HPDE6-E6E7 (cell line): ENCODE data around the gene PYCR2.
"Not testable (repeated sequence)": the region's sequence is repeated elsewhere in the genome, so short reads cannot be mapped to it uniquely, and the experiment has no call there.

ENCODE experiments used
- DNase-seq: peaks from one replicate; pipeline ENCODE4 v3.0.0; 2011; ENCODE audit warnings: missing footprints; ENCODE audit errors: extremely low spot score

Gene PYCR2

GRCh38 chr1:225890346-225891228 lies 33.5 kb downstream of the PYCR2 start:
- DNase-seq = no peak

DNA sequence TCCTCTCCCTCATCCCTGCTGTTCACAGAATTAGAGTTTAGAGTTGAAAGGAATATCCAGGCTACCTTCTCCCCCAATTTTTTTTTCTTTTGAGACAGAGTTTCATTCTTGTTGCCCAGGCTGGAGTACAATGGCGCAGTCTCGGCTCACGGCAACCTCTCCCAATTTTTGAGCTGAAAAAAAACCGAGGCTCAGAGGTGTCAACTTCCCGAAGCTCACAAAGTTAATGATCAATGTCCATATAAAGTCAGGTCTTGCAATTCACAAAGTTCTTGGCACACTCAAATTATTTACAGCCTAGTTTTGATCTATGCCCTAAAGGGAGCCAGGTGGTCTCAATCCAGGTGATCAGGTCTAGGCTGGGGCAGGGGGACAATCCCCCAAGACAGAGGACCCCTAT lies 34.3 kb downstream of the PYCR2 start:
- no peak for DNase-seq

DNA sequence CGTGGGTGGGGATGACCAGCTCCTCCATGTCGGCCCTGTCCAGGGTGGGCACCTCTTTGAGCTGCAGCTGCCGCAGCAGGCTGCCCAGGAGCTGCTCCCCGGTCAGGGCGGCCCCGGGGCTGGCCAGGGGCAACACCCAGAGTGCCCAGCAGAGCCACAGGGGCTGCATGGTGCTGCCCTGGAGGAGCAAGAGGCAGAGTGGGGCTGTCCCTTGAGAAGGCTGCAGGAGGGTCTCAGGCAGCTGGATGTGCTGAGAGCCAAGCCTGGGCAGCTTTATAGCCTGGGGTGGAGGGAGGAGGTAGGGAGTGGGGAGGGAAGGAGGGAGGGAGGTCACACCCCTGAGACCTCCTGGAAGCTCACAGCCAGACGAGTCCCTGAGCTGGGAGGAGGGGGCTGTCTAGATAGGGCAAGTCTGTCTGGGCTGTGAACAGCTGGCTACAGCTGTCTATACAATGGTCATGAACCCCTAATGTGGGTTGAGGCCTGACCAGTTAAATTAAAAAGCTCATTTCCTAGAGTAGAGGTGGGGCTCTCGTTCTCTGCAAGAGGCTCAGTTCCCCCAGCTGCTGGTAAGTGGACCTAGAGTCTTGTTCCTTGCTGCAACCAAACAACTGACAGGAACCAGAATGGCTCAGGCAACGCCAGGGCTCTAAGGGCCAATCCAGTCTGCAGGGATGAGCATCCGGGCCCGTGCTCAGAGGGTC lies 35.0 kb downstream of the PYCR2 start, which contains the start of gene LEFTY1:
LEFTY1 (minus strand) TSS at position 249 of the 704 bp plus-strand sequence; CDS start at position 169, 80 bp downstream.
- DNase-seq = no peak

DNA sequence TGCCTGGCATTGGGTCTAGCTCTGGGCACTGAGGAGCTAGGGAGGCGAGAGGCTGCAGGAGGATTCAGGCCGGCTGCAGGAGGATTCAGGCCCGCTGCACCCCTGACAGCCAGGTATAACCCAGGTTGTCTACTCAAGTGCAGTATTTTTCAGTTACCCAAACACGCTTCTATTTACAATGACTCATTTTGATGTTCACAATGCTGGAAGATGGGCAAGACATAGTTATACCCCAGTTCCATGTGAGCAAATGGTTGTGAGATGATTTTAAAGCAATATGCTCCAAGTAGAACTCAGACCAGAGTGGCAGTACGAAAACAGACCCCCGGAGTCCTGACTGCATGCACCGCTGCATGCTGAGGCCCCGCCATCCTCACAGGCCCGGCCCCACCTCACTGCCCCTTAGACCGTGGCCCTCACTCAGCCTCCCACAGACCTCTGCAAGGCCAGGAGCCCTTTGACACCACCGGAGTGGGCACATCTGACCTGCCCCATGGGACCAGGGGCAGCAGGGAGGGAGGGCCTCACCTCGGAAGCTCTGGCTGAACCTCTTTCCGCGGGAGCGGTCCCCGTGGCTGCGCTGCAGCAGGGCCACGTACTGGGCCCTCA lies 35.7 kb downstream of the PYCR2 start:
- no peak for DNase-seq

- not testable (repeated sequence) for DNase-seq
Observed at GRCh38 chr1:225887554-225888288, 36.3 kb downstream of the PYCR2 start.

- DNase-seq = no peak
Observed at GRCh38 chr1:225887030-225887314, 37.1 kb downstream of the PYCR2 start.

DNA sequence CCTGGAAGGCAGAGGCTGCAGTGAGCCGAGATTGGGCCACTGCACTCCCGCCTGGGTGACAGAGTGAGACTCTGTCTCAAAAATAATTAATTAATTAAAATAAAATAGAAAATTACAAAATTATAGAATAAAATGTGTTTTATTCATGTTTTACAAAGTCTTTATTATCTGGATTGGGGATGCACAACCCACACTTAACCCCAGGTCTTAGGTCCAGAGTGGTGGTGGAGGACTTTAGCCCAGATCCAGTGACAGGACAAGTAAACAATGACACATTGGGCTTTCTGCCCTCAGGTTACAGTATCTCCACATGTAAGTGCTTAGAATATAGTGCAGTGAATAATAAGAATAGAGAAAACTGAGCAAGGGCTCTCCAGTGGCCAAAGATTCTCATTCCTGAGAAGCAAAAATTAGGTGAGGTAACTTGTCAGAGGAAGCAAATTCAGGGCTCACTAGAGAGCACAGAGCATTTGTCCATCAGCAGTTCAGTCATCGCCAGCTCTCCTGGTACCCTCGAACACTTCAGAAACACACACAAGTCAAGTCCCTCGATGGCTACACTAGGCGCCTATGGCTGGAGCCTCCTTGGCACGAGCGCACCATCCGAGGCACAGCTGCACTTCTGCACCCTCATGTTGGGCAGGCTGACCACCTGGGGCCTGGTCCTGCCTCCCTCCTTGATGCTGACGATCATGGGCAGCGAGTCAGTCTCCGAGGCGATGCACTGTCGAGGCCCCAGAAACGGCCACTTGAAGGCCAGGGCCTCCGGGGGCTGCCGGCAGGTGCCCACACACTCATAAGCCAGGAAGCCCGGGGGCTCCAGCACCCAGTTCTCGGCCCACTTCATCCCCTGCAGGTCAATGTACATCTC lies 37.7 kb downstream of the PYCR2 start:
- no peak for DNase-seq

GRCh38 chr1:225885336-225885735 lies 38.7 kb downstream of the PYCR2 start:
- DNase-seq = no peak

GRCh38 chr1:225883616-225884265 lies 40.3 kb downstream of the PYCR2 start:
- no peak for DNase-seq

DNA sequence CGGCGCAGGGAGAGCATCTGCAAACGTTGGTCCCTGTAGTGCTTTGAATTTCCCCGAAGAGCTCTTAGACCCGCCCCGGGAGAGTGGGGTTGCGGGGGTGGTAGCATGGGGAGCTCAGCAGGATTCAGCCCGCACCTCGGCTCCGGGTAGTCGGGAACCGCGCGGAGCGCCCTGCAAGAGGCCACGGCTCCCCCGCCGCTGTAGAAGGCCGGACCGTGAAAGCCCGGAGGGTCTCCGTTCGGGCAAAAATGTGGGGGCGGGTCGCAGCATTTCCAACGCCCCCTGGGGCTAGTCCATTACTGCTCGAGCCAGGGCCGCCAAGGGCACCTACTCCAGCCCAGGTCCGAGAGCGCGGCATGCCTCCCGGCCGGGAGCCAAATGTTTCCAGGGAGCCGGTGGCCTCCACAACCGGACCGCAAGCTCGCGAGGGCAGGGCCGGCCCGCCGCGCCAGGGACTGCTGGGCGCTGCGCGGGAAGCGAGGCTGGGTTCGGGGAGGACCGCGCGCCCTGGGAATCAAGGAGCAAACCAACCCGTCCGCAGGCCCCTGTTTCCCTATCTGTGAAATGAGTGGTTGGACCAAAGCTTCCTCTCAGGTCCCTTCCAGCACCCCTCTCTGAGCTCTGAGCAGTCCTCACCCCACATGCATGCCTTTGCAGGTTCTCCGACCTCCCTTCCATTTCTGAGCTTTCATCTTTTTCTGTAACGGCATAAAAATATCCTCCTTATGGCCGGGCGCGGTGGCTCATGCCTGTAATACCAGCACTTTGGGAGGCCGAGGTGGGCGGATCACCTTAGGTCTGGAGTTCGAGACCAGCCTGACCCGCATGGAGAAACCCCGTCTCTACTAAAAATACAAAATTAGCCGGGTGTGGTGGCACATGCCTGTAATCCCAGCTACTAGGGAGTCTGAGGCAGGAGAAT lies 41.1 kb downstream of the PYCR2 start:
- DNase-seq = peak; percentile 35

GRCh38 chr1:225881959-225882693 lies 41.9 kb downstream of the PYCR2 start, which contains the start of gene TMEM63A:
TSS of gene TMEM63A (minus strand) at chr1:225882380. CDS start at chr1:225877580, 4,800 bp downstream.
- DNase-seq = peak; percentile 83

- DNase-seq = peak; percentile 21
Observed at GRCh38 chr1:225881081-225881958, 42.7 kb downstream of the PYCR2 start.

DNA sequence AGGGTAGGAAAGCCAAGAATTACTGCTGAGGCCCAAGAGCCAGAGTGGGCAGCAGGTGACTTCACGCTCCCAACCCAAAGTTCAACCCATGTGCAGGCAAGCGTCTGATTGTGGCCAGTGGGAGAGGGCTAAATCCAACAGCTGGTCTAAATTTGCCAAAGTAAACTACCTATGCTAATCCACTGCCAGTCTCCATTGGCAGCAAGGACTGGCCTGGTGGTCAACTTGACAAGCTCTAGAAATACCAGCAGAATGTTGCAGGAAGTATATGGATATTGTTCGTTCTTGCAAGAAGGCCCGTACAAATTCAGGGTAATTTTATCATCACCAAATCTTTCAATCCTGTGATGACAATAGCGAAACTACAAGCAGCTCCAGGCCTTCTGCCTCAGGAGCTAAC lies 43.4 kb downstream of the PYCR2 start:
- DNase-seq = no peak

GRCh38 chr1:225880222-225880588 lies 43.8 kb downstream of the PYCR2 start:
- no peak for DNase-seq

- no peak for DNase-seq
Observed at GRCh38 chr1:225879521-225880221, 44.4 kb downstream of the PYCR2 start.

DNA sequence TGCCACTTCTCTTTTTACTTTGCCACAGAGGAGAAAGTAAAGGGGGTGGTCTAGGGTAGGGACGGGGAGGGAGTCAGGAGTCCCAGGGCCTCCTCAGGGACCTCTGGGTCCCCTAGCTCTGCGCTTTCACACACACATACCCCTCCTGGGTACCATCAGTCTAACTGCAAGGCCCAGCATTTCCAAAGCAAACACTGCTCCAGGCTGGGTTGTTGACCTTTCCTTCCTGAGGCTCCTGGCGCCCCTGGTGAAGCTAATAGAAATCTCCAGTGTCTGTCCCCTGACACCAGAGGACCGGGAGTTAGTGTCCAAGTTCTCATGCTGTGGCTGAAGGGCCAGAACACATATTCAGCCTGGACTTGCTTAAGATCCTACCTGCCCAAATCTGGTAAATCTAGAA lies 45.8 kb downstream of the PYCR2 start:
- DNase-seq = no peak

DNA sequence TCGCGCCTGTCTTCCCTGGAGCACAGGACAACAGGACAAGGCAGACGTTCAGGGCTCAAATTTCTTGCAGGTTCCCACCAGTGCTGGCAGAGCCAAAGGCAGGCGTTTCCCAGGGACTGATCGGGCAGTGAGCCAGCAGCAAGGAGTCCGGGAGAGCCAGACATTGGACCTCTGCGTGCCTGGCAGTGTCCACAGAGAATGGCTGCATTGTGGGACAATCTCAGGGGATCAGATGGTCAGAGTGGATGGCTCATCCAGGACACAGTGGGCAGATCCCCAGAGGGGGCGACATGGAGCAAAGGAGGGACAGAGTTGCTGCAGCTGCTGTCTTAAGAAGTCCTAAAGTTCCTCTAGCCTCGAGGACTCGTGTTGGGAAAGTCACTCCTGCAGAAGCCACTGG lies 46.5 kb downstream of the PYCR2 start:
- no peak for DNase-seq
